22Rv1 (cell line): ENCODE data around the gene TMEM221.

Experiments used
- H3K27ac ChIP-seq: fragments of 450-650 bp; 2 replicates; pipeline ENCODE4 v1.5.1; 2017
- CTCF ChIP-seq: fragments of 450-650 bp; IDR thresholded peaks from 2 replicates; pipeline ENCODE4 v1.5.1; 2017; ENCODE audit warnings: mild to moderate bottlenecking
- ZFX ChIP-seq: fragments of 450-650 bp; IDR thresholded peaks from 2 replicates; pipeline ENCODE4 v1.6.1; 2017; ENCODE audit warnings: antibody characterized with exemption, borderline replicate concordance

Gene TMEM221

DNA sequence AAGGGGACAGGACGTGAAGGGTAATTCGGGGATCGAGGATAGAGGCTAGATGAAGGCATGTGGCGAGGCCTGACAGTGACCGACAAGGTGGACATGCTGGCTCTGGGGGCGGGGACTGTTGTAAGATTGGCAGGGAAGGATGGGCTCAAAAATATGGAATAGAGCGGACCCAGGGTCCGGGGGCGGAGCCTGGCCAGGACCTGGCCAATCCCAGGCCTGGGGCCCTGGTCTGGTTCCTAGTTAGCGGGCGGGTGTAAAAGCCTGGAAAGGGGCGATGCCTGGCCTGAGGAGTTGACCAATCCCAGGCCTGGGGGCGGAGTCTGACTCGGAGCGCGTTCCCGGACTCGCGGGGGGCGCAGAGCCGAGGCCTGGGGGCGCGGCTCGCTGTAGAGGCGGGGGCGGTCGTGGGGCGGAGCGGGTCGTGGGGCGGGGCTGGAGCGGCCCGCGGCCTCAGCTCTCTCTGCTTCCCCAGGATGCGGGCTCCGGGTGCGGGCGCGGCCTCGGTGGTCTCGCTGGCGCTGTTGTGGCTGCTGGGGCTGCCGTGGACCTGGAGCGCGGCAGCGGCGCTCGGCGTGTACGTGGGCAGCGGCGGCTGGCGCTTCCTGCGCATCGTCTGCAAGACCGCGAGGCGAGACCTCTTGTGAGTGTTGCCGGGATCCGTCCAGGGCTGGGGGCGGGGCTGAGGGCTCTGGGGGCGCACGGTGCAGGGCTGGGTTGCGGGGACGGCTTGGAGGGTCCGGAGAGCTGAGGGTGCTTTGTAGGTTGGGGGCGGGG lies 21.8 kb upstream of the TMEM221 start, which contains the start of gene SLC27A1:
Gene SLC27A1, plus strand, starts transcription at position 457 of the 774 bp plus-strand sequence. Its CDS starts 17 bp downstream, at position 474.
- no peak for TF ChIP-seq ZFX
- TF ChIP-seq CTCF: no peak
- H3K27ac ChIP-seq: peak within 1 kb of the TSS; percentile 83

DNA sequence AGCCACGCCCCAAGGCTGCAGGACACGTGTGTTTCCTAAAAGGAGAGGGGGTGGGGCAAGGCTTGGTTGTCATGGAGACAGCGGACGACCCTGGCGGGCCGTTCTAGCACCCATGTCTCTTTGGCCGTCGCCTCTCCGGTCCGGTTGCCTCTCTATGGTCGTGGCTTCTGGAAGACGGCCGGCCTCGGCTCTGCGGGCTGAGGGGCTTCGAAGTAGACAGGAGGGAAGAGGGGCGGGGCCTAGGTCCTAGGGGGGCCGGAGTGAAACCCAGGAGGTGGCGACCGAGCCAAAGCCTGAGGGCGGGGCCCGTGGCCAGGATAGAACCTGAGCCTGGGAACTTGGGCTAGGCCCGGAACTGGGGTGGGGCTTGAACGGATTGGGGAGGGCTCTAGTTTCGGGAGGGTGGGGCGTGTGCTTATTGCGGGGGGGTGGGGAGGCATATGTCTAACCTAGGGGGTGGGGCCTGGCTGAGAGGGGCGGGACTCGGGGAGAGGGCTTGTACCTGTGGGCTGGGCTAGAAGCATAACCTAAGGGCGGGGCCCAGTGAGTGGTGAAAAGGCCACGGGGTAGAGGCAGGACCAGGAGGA lies 21.1 kb upstream of the TMEM221 start:
- peak overlapping the region; percentile 83 for H3K27ac ChIP-seq
- TF ChIP-seq CTCF: no peak
- TF ChIP-seq ZFX: no peak

DNA sequence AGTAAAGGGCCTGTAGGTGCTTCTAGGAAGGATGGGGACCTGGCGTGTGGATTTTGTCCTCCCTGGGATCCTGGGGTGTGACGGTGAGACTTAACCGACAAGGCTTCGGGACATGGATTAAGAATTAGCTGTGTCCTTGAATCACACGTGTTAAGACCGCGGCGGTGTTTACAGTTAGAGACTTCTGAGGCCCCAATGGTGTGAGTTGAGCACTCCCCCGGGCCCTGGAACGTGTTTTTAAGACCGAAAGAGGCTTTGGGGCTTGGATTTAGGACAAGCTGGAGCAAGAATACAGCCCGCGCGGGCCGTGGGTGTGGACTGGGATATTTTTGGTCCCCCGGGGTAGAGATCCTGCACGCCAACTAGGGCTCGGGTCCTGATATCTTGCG lies 20.6 kb upstream of the TMEM221 start:
- no peak for TF ChIP-seq ZFX
- TF ChIP-seq CTCF: no peak
- peak overlapping the region; percentile 83 for H3K27ac ChIP-seq

DNA sequence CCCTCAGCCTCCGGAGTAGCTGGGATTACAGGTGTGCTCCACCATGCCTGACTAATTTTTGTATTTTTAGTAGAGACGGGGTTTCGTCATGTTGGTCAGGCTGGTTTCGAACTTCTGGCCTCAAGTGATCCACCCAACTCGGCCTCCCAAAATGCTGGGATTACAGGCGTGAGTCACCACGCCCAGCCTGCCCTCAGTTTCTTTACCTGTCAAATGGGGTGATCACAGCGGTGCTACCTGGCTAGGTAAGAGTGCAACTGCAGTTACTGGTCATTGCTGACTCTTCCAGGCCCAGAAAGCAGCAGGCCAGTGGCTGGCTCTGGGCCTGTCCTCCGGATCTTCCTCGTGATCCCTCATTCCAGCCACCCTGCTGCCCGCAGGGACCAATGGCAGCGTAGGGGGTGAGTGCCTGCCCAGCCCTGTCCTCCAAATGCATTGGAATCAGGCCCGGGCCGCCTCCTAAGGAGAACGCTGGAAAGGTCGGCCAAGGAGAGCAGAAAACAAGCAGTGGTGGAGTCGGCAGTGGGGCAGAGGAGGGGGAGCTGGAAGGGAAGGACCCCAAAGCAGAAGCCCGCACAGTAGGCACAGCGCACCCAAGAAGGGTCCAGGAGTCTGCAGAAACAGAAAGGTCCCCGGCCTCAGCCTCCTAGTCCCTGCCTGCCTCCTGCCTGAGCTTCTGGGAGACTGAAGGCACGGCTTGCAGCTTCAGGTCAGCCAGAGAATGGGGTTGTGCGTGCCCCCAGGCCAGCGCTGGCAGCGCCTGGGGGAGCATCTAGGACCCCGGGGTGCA lies 20.0 kb upstream of the TMEM221 start:
- TF ChIP-seq CTCF (no peak), ZFX (no peak)

DNA sequence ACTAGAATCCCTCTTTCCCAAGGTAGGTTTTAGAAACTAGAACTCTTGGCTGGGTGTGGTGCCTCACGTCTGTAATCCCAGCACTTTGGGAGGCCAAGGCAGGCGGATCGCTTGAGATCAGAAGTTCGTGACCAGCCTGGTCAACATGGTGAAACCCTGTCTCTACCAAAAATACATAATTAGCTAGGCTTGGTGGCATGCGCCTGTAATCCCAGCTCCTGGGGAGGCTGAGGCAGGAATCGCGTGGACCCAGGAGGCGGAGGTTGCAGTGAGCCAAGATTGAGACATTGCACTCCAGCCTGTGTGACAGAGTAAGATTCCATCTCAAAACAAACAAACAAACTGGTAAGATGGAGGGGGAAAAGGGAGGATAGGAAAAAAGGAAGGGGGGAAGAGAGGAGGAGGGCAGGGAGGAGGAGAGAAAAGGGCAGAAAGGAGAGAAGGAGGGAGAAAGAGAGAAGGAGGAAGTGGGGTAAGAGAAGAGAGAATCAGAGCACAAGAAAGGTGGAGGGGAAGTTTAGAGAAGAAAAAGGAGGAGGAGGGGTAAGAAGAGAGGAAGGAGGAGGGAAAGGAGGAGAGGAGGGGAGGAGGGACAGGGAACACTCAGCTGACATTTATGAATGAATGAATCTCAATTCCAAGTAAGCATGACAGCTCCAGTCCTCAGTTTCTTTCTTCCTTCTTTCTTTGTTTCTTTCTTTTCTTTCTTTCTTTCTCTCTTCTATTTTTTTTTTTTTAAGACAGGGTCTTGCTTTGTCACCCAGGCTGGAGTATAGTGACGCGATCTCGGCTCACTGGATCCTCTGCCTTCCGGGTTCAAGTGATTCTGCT lies 19.2 kb upstream of the TMEM221 start:
- H3K27ac ChIP-seq: peak overlapping the region; percentile 83
- no peak for TF ChIP-seq ZFX
- TF ChIP-seq CTCF: no peak

More for the DNA sequence above, 20.0 kb upstream of the TMEM221 start:
- H3K27ac ChIP-seq: peak overlapping the region; percentile 83

DNA sequence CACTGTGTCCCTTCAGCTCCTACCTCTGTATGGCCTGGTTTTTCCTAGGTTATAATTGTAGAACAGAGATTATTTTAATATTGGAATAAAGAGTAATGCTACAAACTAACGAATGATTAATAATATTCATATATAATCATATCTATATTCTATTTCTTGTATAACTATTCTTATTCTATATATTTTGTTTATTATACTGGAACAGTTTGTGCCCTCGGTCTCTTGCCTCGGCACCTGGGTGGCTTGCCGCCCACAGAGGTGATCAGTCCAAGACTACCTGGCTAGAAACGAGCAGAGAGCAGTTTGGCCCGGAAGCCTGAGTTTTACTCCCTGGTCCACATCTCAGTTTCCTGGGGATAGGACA lies 18.0 kb upstream of the TMEM221 start:
- peak overlapping the region; percentile 83 for H3K27ac ChIP-seq
- TF ChIP-seq ZFX (no peak), CTCF (peak; percentile 56)
